ENCODE results near the gene PPIL4. TPM values are rescaled to one million over a fixed set of nuclear protein-coding genes. Genes with fewer than 3 reads are reported as not detected.

The PPIL4 gene
- total RNA-seq, 2 donors from 2014 or later = 20.2 to 33.8 TPM

DNA sequence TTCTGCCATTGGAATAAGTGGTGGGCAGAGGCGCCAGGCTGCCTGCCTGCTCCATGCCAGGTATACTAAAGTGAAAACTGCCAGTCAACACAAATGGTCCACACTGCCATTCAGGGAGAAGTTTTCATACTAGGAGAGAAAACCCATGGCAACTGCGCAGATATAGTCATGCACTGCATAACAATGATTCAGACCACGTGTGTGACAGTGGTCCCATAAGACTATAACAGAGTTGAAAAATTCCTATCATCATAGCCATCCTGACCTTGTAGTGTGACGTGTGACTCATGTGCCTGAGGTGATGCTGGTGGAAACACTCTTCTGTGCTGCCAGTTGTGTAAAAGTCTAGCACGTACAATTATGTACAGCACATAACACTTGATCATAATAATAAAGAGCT lies 86.1 kb downstream of the PPIL4 start:
- Histone ChIP-seq H3K27me3 (replicated peaks; ENCODE audit: insufficient read depth) (no peaks in the 10 kb centered on the region), H3K27ac (no peak overlapping the region), H3K4me3 (no peak overlapping the region), H3K4me1 (ENCODE audit: control insufficient read depth in 1 of 2, low read depth in 2 of 2) (peaks cover 0 to 9% of the 10 kb centered on the region in 2 donors), H3K9me3 (no peaks in the 10 kb centered on the region), H3K36me3 (no peaks in the 10 kb centered on the region)
- ATAC-seq (ENCODE audit: insufficient number of reproducible peaks, low FRiP score, low read depth) = no peak
- DNase-seq (ENCODE audit: low spot score) = no peak
- TF ChIP-seq, protein P1, sequence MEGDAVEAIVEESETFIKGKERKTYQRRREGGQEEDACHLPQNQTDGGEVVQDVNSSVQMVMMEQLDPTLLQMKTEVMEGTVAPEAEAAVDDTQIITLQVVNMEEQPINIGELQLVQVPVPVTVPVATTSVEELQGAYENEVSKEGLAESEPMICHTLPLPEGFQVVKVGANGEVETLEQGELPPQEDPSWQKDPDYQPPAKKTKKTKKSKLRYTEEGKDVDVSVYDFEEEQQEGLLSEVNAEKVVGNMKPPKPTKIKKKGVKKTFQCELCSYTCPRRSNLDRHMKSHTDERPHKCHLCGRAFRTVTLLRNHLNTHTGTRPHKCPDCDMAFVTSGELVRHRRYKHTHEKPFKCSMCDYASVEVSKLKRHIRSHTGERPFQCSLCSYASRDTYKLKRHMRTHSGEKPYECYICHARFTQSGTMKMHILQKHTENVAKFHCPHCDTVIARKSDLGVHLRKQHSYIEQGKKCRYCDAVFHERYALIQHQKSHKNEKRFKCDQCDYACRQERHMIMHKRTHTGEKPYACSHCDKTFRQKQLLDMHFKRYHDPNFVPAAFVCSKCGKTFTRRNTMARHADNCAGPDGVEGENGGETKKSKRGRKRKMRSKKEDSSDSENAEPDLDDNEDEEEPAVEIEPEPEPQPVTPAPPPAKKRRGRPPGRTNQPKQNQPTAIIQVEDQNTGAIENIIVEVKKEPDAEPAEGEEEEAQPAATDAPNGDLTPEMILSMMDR (IDR thresholded peaks at IDR 0.05) = no peak

DNA sequence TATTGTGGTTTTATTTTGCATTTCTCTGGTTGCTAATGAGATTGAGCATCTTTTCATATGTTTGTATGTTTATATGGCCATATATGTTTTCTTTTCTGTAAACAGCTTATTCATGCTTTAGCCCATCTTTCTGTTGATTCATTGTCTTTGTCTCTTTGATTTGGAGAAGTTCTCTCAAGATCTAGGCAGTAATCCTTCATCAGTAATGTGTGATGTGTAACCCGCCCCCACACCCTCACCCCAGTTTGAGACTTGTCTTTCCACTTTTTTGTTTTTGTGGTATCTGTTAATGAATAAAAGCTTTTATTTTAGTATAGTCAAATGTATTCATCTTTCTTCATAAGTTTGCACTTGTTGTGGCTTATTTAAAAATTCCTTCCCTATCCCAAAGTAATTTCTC lies 87.0 kb downstream of the PPIL4 start:
- H3K36me3 ChIP-seq = no peaks in the 10 kb centered on the region
- no peak overlapping the region for H3K27ac ChIP-seq
- TF ChIP-seq, protein P1 (IDR thresholded peaks at IDR 0.05) = no peak
- H3K4me1 ChIP-seq (ENCODE audit: control insufficient read depth in 1 of 2, low read depth in 2 of 2) = peaks cover 5 to 17% of the 10 kb centered on the region in 2 donors
- no peaks in the 10 kb centered on the region for H3K27me3 ChIP-seq (replicated peaks; ENCODE audit: insufficient read depth)
- no peak overlapping the region for H3K4me3 ChIP-seq
- no peaks in the 10 kb centered on the region for H3K9me3 ChIP-seq
- DNase-seq (ENCODE audit: low spot score) (no peak), ATAC-seq (ENCODE audit: insufficient number of reproducible peaks, low FRiP score, low read depth) (no peak)

DNA sequence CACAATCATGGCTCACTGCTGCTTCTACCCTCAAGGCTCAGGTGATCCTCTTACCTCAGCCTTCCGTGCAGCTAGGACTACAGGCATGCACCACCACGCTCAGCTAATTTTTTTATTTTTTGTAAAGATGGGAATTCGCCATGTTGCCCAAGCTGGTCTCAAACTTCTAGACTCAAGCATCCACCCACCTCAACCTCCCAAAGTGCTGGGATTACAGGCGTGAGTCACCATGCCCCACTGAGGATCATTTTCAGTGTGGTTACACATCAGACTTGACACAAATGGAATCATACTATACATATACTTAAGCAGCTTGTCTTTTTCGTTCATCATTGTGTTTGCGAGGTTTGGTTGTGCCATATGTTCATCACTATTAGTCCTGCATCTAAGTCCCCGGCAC lies 87.6 kb downstream of the PPIL4 start:
- peaks cover 11 to 23% of the 10 kb centered on the region in 2 donors for H3K4me1 ChIP-seq (ENCODE audit: control insufficient read depth in 1 of 2, low read depth in 2 of 2)
- no peaks in the 10 kb centered on the region for H3K36me3 ChIP-seq
- no peaks in the 10 kb centered on the region for H3K27me3 ChIP-seq (replicated peaks; ENCODE audit: insufficient read depth)
- no peak for ATAC-seq (ENCODE audit: insufficient number of reproducible peaks, low FRiP score, low read depth)
- DNase-seq (ENCODE audit: low spot score) = no peak
- TF ChIP-seq, protein P1 (IDR thresholded peaks at IDR 0.05) = no peak
- no peak overlapping the region for H3K27ac ChIP-seq
- H3K4me3 ChIP-seq = no peak overlapping the region
- no peaks in the 10 kb centered on the region for H3K9me3 ChIP-seq

DNA sequence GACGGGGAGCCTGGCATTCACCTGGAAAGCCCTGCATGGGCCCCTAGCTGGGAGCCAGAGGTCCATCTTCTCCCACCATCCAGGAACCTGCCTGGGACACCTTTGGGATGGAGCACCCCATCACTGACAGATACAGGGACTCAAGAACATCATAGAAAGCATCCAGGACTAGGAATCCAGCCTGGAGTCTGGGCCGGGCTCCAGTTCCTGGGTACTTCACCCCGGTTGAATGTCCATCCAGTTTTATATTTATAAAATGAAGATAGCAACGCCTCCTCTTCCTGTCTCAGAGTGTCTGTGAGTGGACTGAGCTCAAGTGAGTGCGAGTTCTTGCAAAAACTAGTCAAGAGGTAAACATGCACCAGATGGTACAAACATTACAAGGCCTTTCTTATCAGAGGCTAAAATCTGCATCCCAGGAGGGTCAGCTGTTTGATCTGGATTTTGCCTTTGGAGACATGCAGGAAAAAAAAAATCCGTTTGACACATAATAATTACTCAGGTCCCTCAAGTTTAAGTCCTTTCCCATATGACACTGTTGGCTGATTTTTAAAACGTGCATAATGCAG lies 88.4 kb downstream of the PPIL4 start:
- Histone ChIP-seq H3K27me3 (replicated peaks; ENCODE audit: insufficient read depth) (no peaks in the 10 kb centered on the region), H3K36me3 (no peaks in the 10 kb centered on the region), H3K27ac (no peak overlapping the region), H3K4me1 (ENCODE audit: control insufficient read depth in 1 of 2, low read depth in 2 of 2) (peaks cover 11 to 24% of the 10 kb centered on the region in 2 donors), H3K4me3 (no peak overlapping the region), H3K9me3 (no peaks in the 10 kb centered on the region)
- TF ChIP-seq, protein P1 (IDR thresholded peaks at IDR 0.05) = no peak
- DNase-seq (ENCODE audit: low spot score) (no peak), ATAC-seq (ENCODE audit: insufficient number of reproducible peaks, low FRiP score, low read depth) (no peak)

DNA sequence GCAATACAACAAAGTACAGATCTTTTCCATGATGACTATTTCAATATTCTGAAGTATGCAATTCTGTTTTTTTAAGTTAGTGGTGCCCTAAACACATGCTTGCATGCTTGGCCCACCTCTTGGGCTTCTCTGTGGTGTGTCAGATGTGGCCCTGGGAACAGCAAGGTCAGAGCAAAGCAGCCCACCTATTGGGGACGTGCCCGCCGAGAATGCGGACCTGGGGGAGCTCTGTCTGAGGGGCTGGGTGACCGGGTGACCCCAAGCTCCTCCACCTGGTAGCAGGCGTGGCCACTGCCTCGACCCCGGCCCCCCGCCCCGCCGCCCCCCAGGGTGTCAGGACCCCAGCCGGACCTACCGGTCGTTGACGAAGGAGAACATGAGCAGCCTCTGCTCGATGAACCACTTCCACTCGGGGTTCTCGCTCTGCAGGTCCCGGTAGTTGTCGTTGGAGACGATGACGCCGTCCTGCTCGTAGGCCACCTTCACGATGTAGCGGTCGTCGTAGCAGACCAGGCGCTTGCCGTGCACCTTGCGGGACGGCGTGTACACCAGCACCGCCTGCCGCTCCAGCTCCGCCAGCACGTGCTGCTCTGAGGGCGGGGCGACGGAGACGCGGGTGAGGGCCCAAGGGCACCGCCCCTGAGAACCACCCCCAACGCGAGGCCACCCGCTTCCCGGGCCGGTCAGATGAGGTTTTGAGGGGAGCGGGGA lies 89.4 kb downstream of the PPIL4 start:
- no peak overlapping the region for H3K27ac ChIP-seq
- no peak for ATAC-seq (ENCODE audit: insufficient number of reproducible peaks, low FRiP score, low read depth)
- H3K4me3 ChIP-seq = no peak overlapping the region
- no peaks in the 10 kb centered on the region for H3K27me3 ChIP-seq (replicated peaks; ENCODE audit: insufficient read depth)
- no peaks in the 10 kb centered on the region for H3K36me3 ChIP-seq
- DNase-seq (ENCODE audit: low spot score) = no peak
- H3K4me1 ChIP-seq (ENCODE audit: control insufficient read depth in 1 of 2, low read depth in 2 of 2) = peaks cover 13 to 30% of the 10 kb centered on the region in 2 donors
- H3K9me3 ChIP-seq = no peaks in the 10 kb centered on the region
- TF ChIP-seq, protein P1 (IDR thresholded peaks at IDR 0.05) = no peak
